HG03575 (cell line): ENCODE measurements around the gene FCRLA.

Source experiments
- ATAC-seq: cut with Tn5 transposase; IDR thresholded peaks from one replicate; pipeline ENCODE4 v1.9.1; 2021; ENCODE audit not compliant: unreplicated experiment, insufficient number of reproducible peaks, low FRiP score; ENCODE audit errors: extremely low read depth

FCRLA gene

DNA sequence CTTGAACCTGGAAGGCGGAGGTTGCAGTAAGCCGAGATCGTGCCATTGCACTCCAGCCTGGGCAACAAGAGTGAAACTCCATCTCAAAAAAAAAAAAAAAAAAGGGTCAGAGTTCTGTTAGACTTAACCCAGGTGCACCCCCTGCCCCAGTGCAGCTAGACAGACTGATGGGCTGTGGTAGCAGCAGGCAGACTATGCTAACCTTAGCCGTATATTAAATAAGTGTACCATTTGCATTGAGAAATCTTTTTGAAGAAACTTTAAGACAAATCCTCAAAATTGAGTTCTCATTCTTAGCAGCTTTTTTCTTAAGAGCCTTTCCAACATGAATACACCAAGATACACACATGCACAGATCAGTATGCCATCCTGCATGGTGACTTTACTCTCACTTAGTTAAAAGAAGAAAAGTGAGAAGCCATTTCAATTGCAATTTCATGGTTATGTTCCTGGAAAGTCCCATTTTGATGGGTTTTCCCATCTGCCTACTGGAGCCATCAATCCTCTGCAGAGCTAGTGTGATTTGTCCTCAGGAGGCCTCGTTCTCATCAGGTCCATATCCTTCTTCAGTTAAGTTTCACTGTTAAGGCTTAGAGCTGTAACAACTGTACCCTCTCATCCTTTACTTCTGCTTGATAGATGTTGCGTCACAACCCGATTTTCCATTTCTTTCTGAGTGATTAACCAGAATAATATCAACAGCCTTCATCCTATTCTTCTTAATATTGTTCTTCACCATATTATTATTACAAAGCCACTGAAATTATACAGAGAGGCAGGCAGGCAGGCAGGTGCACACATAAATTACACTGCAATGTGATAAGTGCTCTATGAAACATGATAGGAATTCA lies 21.6 kb downstream of the FCRLA start:
- ATAC-seq = no peak

DNA sequence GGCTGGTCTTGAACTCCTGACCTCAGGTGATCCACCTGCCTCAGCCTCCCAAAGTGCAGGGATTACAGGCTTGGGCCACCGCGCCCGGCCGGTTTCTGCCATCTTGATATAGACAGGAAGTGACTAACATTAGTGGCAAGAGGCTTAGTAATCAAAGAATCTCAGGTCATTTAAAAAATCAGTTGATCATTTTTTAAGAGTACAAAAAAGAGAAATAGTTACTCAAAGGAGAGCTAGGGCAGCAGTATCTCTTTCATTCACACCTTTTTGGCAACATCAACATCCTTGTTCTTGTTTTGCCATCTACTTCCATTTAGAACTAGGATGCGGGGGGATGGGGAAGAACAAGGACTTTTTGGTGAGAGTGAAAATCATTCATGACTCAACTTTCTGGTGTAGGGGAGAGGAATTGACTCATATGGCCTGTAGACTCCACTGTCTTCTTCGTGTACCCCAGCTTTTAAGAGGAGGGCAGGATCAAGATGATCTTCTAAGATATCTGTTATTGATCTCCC lies 23.1 kb downstream of the FCRLA start:
- ATAC-seq = no peak

DNA sequence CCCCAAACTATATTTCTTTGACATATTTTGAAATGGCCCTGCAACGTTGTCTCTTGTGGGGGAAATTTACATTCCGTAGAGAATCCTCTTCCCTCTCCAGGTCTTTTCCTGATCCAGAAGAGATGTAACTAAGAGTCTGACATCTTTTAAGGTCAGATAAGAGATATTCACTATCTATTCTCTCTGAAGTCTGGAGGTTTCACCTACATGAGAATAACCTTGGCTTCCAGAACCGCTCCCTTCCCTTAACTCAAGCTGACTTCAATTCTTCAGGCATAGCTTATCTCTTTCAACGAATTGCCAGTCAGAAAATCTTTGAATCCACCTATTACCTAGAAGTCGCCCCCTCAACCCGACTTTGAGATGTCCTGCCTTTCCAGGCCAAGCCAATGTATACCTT lies 24.2 kb downstream of the FCRLA start:
- ATAC-seq = no peak

DNA sequence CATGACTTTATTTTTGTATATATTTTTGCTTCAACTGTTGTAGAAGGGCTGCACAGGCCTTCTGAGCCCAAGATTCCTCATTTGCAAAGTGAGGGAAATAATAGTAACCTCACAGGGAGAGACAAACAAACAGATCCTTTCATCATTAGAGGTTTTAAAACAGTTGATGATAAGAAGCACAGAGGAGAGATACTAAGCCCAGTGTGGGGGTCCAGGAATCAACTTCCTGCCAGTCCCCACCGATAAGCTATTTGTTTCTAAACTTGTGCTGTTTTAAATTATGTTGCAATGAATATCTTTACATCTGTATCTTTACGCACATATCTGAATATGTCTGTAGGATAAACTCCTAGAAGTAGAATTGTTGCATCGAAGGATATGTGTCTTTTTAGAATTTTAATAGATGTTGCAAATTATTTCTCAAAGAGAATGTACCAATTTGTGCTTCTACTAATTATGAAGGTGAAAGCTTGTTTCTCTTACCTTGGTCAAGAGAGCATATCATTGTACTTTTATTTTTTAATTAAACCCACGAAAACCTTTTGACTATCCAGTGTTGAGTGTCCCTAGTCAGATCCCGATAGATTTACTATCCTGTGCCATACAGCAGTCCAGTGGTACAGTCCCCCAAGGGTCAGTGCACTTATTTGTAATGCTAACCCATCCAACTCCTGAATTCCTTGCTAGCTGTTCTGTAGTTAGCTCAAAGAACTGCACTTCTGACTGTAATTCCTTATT lies 25.1 kb downstream of the FCRLA start:
- ATAC-seq = no peak

DNA sequence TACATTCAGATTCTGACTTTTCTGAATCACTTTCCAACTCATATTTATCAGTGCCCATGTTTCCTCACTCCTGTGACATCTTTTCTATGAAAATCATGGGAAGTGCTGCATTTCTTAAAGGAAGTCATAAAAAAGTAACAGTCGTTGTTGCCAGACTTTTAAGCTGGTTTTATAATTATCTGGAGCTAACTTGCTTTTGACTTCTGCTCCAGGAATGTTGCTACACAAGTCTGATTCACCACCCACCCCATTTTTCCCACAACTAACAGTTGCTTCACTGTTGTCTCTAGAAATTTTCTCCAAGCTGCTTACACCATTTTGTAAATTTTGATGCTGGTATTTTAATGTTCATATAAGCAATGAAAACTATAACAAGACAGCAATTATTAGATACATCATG lies 26.5 kb downstream of the FCRLA start:
- ATAC-seq = no peak

DNA sequence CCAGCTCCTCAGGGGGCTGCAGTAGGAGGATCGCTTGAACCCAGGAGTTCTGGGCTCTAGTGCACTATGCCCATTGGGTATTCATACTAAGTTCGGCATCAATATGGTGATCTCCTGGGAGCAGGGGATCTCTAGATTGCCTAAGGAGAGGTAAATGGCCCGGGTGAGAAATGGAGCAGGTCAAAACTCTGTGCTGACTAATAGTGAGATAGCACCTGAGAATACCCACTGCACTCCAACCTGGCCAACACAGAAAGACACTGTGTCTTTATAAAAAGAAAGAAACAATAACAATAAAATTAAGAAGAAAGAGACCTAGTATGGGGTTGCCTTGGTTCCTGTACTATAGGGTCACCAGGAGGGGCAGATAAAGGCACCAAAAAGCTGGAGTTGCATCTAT lies 28.8 kb downstream of the FCRLA start:
- no peak for ATAC-seq

DNA sequence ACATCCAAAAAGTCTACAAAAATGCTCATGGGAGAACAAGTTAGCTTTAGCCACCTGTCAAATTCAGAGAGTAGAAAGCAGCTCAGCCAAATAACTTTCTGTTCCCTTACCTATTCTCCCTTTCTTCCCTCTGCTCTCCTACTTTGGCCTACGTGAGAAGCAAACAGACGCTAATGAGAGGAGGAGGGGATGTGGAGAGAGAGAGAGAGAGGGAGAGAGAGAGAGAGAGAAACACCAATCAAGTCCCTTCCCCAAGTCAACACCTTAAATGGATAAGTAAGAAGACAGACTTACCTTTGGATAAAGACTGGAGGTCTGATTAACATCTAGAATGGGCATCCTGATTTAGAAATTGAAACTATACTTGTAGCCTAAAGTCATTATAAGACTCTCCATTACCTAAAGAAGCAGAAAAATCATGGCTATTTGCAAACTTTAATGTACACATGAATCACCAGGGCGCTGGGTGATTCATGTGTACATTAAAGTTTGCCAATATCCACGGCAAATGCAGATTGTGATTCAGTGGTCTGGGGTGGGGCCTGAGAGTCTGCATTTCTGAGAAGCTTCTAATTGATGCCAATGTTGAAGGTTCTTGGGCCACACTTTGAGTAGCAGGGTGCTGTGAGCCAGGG lies 29.4 kb downstream of the FCRLA start:
- ATAC-seq = no peak

DNA sequence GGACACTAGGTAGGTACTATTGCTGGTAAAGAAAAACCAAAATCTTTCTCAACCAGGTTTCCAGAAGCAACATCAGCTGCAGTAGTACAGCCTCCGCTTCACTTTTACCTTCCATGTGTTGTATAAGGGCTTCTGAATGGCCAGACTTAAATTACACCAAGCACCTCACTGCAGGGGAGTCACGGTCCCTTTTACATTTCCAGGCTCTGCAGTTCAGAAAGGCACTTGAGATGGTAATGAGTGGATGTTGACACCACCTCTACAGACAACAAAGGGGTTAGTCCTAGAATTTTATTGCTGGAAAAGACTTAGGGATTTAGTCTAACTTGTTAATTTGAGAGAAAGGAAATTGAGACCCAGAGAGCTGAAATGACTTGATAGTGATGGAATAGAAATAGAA lies 30.6 kb downstream of the FCRLA start:
- no peak for ATAC-seq

DNA sequence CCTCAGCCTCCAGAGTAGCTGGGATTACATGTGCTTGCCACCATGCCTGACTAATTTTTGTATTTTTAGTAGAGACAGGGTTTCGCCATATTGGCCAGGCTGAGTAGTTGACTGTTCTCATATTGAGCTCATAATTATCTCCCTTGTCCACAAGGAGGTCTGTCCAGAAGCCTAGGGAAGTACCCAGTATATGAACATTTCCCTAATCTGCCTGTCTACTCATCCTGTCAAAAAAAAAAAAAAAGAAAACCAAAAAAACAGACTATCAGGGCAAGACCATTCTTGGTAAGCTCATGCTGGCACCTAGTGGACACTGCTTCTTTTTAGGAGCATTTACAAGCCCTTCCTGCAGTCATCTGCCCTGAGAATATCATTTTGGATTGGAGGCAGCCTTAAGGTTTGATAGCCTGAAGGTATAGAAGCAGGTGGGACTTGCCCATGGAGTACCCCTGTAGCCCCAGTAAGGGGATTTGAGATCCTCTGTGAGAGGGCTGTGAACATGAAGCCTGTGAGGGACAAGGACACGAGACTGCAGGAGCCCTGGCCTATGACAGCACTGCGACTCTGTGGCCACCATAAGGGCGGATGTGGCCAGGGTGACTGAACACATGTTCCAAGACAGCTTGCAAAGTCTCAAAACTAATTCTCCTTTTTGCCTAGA lies 31.7 kb downstream of the FCRLA start:
- ATAC-seq = peak; percentile 30

DNA sequence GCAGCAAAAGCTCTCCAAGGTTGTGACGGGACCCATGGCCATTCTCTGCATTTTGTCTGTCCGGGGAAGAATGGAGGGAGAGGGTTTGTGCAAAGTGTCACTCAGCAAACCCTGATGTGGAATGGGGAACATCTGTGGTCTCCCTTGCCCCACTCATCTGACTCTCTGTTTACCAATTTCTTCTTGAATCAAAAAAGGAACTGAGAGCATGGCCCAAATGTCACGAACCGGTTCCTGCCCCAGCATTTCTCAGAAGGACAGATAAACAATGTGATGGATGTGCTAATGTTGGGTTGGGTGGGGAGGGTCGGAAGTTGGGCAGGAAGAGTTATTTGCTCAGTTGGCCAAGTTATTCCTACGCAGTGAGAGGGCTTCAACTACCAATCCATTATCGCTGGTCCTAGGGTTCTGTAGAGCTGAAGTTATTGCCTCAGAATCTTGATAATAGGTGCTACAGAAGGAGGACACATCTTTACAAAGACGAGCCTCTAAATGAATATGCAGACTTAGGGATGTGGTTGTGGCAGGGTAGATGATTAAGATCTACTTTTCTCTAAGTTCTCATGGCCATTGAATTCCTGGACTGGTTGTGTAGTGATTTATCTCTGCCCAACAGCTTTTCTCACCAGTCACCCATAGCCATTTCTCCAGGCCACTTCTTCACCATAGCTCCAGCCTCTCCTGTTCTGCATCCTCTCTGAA lies 33.0 kb downstream of the FCRLA start:
- no peak for ATAC-seq

DNA sequence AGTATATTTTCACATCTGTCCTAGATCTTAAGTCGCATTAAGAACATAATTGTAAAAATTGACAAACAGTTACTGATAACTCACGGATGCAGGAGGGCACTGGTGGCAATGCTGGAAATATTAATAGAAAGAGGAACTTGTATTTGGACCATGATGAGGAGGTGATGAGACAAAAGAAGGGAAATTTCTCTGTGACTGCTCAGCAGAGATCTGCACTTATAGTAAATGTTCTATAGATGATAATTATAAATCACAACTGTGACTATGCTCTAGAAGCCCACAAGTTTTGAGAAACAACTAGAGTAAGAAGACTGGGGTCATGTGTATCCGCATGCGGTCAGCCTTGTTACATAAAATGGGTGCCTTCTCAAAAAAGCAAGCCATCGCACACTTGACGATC lies 33.9 kb downstream of the FCRLA start:
- no peak for ATAC-seq

DNA sequence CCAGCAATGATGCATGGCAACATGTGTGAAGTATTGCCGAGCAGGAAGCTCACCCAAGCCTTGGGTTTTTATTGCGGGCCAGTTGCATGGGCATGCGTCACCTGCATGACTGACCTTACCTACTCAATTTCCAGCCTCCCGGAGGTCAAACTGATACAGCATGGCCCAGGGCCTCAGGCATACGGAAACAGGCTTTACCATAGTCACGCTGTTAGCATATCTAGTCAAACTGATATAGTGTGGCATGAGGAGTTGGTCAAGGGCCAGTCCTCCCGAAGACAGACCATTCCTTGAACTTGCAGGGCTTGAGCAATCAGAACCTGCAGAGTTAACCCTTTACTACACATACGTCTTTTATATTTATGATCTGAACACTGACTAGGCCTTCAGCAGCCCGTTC lies 36.2 kb downstream of the FCRLA start:
- ATAC-seq = no peak

DNA sequence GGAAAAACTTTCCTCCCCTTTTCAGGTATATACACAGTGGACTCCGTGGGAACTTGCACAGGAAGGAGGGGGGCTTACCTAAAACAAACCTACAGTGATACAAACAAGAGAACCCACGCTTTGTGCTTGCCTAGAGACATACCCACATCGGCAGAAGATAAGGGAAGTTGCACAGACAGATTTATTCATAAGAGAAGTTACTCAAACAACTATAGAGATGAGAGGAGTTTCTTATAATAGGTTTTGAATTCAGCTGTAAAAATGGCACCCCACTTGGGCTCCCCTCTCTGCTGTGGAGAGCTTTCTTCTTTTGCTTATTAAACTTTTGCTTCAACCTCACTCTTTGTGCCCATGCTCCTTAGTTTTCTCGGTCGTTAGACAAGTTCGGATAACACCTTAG lies 40.8 kb downstream of the FCRLA start:
- no peak for ATAC-seq

DNA sequence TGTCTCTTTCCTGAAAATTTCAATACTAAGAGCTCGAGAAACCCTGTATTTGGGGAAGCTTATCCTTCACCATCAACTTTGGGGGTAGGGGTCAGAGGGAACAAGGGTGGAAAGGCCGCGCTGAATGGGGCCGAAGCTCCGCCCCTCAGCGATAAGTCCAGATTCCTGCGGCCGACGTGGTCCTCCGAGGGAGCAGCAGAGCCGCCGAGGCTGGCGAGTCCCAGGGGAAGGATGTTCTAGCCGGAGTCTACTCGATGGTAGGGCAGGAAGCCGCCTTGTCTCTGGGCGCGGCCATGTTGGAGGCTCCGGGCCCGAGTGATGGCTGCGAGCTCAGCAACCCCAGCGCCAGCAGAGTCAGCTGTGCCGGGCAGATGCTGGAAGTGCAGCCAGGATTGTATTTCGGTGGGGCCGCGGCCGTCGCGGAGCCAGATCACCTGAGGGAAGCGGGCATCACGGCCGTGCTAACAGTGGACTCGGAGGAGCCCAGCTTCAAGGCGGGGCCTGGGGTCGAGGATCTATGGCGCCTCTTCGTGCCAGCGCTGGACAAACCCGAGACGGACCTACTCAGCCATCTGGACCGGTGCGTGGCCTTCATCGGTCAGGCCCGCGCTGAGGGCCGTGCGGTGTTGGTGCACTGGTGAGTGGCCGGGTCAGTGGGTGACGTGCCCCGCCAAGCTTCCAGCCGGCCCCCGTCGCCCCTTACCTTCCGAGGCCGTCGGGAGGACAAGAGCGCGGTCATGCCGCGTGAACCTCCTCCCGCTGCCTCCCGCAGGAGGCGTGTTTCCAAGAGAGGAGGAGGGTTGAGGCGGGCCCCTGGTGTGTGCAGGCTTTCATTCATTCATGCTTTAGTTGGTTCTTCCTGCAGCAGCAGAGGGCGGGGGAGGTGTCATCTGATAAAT lies 42.7 kb downstream of the FCRLA start, which contains the start of gene DUSP12:
TSS of gene DUSP12 (plus strand) at position 278 of the 899 bp plus-strand sequence. CDS start at position 294, 16 bp downstream.
- peak; percentile 85 for ATAC-seq

DNA sequence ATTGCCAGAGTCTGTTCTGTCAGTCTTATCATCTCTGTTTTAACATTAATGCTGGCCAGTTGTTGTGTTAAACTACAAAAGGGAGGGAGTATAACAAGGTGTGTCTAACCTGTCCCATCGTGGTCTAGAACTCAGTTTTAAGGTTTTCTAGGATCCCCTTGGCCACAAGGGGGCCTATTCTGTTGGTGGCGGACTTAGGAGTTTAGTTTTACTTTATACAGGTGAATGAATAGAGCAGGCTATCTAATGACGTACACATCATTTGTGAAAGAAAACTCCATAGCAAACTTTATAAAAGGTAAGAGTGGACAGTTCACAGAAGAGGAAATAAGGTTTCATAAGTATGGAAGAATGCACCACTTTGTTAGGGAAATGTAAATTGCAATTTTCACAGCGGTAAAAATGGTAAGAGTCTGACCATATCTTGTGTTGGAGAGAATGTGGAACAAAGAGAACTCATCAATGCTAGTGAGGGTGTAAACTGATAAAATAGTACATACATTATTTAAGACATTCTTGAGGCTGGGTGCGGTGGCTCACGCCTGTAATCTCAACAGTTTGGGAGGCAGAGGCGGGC lies 56.6 kb downstream of the FCRLA start:
- no peak for ATAC-seq
